BLaER1 (cell line): ENCODE results near the gene SCNN1B.

ENCODE experiments used
- H3K27ac ChIP-seq: shearing (Covaris generic); formaldehyde crosslinking; 2 replicates; pipeline ENCODE4 v1.8.1; 2022
- H3K27me3 ChIP-seq: shearing (Covaris generic); formaldehyde crosslinking; 2 replicates; pipeline ENCODE4 v1.8.1; 2022
- H3K36me3 ChIP-seq: shearing (Covaris generic); formaldehyde crosslinking; 2 replicates; pipeline ENCODE4 v1.8.1; 2022
- H3K4me1 ChIP-seq: shearing (Covaris generic); formaldehyde crosslinking; 2 replicates; pipeline ENCODE4 v1.8.1; 2022
- H3K4me2 ChIP-seq: shearing (Covaris generic); formaldehyde crosslinking; 2 replicates; pipeline ENCODE4 v1.8.1; 2022
- H3K4me3 ChIP-seq: shearing (Covaris generic); formaldehyde crosslinking; 2 replicates; pipeline ENCODE4 v1.8.1; 2022
- H3K9ac ChIP-seq: shearing (Covaris generic); formaldehyde crosslinking; 2 replicates; pipeline ENCODE4 v1.8.1; 2022
- H3K9me3 ChIP-seq: shearing (Covaris generic); formaldehyde crosslinking; 2 replicates; pipeline ENCODE4 v1.8.1; 2022
- H4K20me1 ChIP-seq: shearing (Covaris generic); formaldehyde crosslinking; 2 replicates; pipeline ENCODE4 v1.8.1; 2022
- Cebpa-rat ChIP-seq: shearing (Covaris generic); IDR thresholded peaks from 2 replicates; pipeline ENCODE4 v1.8.1; 2022

Gene SCNN1B

DNA sequence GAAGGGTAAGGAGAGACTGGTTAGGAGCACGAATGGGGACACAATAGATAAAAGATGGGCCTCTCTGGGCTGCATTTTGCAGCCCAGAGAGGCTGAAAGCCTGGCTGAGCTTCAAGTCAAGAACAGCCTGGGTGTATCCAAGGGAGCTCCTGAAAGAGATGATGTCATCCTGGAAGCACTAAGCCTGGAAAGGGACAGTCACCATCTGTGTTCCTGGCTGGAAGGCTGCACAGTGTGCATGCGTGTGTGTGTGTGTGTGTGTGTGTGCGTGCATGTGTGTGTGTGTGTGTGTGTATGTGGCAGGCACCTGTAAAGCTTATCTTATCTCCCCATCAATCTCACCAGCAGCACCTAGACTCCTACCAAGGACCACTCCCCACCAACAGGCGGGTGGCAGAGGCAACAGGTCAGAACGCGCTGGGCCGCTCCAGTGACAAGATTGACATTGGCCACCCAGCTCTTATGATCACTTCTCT, 106.8 kb downstream of the SCNN1B start:
- Histone ChIP-seq H3K27ac (no peak overlapping the region), H3K36me3 (peaks cover 93% of the 10 kb centered on the region), H3K27me3 (no peaks in the 10 kb centered on the region), H3K9ac (no peak overlapping the region), H3K4me3 (no peak overlapping the region), H4K20me1 (no peaks in the 10 kb centered on the region), H3K4me2 (no peak overlapping the region), H3K4me1 (no peaks in the 10 kb centered on the region), H3K9me3 (no peaks in the 10 kb centered on the region)
- no peak for TF ChIP-seq Cebpa-rat

DNA sequence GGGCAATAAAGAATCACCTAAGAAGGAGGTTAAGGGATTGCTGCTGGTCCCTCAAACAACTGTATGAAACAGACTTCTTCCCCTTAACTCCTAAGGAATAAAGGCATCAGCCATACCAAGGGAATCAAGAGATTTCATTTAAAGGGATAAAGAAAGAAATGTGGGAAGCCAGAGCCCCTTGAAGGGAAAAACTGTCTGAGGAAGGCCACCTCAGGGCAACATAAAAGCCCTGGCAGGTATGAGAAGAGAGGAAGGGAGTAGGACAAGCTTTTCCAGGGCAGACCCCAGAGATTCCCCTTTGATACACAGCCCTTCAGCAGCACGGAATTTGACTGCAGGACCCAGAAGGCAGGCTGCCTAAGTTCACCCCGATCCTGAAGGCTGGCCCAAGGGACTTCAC, 107.4 kb downstream of the SCNN1B start:
- Histone ChIP-seq H3K4me3 (no peak overlapping the region), H4K20me1 (no peaks in the 10 kb centered on the region), H3K4me2 (no peak overlapping the region), H3K4me1 (no peaks in the 10 kb centered on the region), H3K9me3 (no peaks in the 10 kb centered on the region), H3K36me3 (peaks cover 93% of the 10 kb centered on the region), H3K27ac (no peak overlapping the region), H3K27me3 (no peaks in the 10 kb centered on the region), H3K9ac (no peak overlapping the region)
- TF ChIP-seq Cebpa-rat: no peak

DNA sequence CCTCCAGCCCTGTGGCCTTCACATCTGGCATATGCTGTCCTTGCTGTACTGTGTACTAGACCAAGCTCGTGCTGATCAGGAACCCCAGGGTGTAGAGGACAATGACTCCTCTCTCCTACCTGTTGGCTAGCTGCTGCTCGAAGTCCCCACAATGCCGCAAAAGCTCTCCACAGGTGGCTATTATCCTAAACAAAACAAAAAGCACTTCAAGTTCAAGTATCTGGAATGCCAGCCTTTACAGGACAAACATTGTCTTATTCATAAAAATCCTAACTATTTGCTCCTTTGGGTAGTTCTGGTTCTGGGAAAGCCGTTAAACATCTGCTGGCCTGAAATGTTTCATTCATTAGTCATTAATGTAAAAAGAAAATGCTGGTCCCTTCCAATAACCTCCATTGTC, 108.1 kb downstream of the SCNN1B start:
- no peaks in the 10 kb centered on the region for H3K27me3 ChIP-seq
- no peak overlapping the region for H3K4me2 ChIP-seq
- no peak overlapping the region for H3K27ac ChIP-seq
- no peaks in the 10 kb centered on the region for H3K4me1 ChIP-seq
- no peaks in the 10 kb centered on the region for H3K9me3 ChIP-seq
- H3K36me3 ChIP-seq: peaks cover 93% of the 10 kb centered on the region
- H4K20me1 ChIP-seq: no peaks in the 10 kb centered on the region
- TF ChIP-seq Cebpa-rat: no peak
- H3K9ac ChIP-seq: no peak overlapping the region
- no peak overlapping the region for H3K4me3 ChIP-seq

DNA sequence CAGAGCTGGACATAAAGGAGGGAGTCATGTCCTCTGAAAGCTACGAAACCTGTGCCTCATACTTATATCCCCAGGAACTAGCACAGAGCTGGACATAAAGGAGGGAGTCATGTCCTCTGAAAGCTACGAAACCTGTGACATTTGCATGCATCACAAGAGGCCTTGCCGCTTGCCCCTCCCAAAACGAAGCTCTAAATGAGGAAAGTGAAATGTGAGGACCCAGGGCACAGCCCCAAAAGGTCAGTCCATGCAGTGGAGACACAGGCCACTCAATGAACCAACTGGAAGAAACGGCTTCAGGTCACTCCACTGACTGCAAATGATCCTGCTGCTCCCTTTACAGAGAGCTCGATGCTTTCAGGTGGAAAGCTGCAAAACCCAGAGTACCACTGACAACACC, 112.6 kb downstream of the SCNN1B start:
- Histone ChIP-seq H4K20me1 (no peaks in the 10 kb centered on the region), H3K36me3 (peaks cover 98% of the 10 kb centered on the region), H3K4me1 (no peaks in the 10 kb centered on the region), H3K4me2 (no peak overlapping the region), H3K9ac (no peak overlapping the region), H3K9me3 (no peaks in the 10 kb centered on the region), H3K27me3 (no peaks in the 10 kb centered on the region), H3K27ac (no peak overlapping the region), H3K4me3 (no peak overlapping the region)
- TF ChIP-seq Cebpa-rat: no peak

DNA sequence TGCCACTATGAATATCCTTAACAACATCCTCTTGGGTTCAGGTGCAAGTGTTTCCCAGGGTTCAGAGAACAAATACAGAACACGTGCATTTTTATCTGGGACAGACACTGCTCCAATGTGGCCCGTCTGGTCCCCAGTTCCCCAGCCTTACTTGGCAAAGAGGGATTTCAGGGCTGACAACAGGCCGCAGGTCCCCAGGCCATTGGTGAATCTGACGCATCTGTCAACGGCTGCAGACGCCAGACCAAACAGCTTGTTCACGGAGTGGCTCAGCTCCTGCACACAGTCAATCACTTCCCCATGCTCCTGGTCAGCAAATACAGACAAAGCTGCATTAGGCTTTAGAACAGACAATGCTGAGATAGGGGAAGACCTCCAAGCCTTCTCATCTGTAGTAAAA, 114.7 kb downstream of the SCNN1B start:
- Histone ChIP-seq H3K4me3 (no peak overlapping the region), H3K9ac (no peak overlapping the region), H3K9me3 (no peaks in the 10 kb centered on the region), H3K27me3 (no peaks in the 10 kb centered on the region), H3K27ac (no peak overlapping the region), H3K36me3 (peaks cover 85% of the 10 kb centered on the region), H3K4me1 (no peaks in the 10 kb centered on the region), H4K20me1 (no peaks in the 10 kb centered on the region), H3K4me2 (no peak overlapping the region)
- TF ChIP-seq Cebpa-rat: no peak

DNA sequence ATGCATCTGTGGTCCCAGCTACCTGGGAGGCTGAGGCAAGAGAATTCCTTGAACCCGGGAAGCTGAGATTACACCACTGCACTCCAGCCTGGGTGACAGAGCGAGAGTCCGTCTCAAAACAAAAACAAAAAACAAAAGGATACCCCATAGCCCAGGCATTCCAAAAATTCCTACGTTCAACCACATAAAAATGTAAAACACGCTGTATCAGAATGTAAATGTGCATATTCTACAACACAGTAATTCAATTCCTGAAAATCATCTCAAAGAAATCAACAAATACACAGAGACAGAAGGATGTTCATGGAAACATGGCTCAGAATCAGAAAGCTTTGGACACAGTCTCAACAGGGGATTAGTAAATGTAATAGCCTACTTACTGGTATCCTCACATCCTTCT, 117.9 kb downstream of the SCNN1B start:
- Histone ChIP-seq H3K27ac (no peak overlapping the region), H3K36me3 (peaks cover 81% of the 10 kb centered on the region), H3K4me3 (no peak overlapping the region), H3K4me1 (no peaks in the 10 kb centered on the region), H3K4me2 (no peak overlapping the region), H4K20me1 (no peaks in the 10 kb centered on the region), H3K9ac (no peak overlapping the region), H3K9me3 (no peaks in the 10 kb centered on the region), H3K27me3 (no peaks in the 10 kb centered on the region)
- TF ChIP-seq Cebpa-rat: no peak

DNA sequence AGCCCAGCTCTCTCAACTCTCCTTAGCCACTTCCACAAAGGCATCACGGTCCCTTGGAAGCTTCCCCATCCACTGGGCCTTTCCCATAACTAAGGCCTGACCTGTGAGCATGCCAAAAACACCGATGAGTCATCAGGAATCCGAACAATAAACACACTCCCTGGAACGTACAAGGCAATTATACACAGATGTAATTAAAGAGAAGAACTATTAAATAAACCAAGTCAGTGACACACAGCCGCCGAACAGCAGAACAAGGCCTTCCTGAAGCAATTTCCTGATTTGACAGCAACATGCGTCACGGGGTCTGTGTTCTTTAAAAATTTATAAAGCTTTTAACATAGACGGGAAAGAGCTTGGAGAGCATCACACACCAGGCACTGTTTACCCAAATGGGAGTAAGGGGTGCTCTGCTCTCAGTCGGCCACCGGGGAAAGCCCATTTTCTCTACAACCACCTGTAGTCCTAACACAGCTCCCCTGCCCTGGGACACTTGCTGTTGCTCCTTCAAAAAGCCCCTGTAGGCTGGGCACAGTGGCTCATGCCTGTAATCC, 121.5 kb downstream of the SCNN1B start:
- Histone ChIP-seq H3K4me2 (no peak overlapping the region), H3K27ac (no peak overlapping the region), H3K9me3 (no peaks in the 10 kb centered on the region), H4K20me1 (no peaks in the 10 kb centered on the region), H3K9ac (no peak overlapping the region), H3K27me3 (no peaks in the 10 kb centered on the region), H3K4me1 (no peaks in the 10 kb centered on the region), H3K36me3 (peaks cover 73% of the 10 kb centered on the region), H3K4me3 (no peak overlapping the region)
- no peak for TF ChIP-seq Cebpa-rat

DNA sequence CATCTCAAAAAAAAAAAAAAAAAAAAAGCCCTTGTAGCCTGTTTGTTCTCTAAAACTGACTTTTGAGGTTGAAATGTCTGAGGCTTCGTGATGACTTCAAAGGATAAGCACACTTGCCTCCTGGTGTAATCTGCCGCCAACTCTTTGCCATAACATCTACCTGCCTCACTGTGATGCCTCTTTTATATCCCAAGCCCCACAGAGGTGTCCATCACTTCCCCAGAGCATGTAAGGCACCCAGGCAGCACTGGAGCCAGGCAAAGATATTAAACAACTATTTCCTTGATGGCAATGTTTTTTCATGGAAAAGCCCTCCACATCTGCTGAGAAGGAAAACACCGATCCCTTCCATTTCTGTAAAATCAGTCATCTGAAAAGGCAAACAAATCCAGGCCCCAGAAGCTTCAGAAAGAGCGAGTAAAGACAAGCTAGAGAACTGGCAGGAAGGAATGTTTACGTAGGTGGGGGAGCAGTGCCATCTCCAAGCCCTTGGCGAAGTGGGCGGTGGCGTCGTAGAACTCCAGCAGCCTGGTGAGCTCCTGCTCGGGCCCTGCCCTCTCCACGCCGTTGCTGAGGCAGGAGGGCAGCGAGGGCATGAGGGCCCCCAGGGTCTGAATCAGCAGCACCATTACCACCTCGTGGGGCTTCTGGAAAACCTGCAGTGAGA, 122.3 kb downstream of the SCNN1B start:
- Histone ChIP-seq H3K27ac (no peak overlapping the region), H3K4me1 (no peaks in the 10 kb centered on the region), H3K9ac (no peak overlapping the region), H3K4me2 (no peak overlapping the region), H3K4me3 (no peak overlapping the region), H4K20me1 (no peaks in the 10 kb centered on the region), H3K36me3 (peaks cover 73% of the 10 kb centered on the region), H3K27me3 (no peaks in the 10 kb centered on the region), H3K9me3 (no peaks in the 10 kb centered on the region)
- no peak for TF ChIP-seq Cebpa-rat

DNA sequence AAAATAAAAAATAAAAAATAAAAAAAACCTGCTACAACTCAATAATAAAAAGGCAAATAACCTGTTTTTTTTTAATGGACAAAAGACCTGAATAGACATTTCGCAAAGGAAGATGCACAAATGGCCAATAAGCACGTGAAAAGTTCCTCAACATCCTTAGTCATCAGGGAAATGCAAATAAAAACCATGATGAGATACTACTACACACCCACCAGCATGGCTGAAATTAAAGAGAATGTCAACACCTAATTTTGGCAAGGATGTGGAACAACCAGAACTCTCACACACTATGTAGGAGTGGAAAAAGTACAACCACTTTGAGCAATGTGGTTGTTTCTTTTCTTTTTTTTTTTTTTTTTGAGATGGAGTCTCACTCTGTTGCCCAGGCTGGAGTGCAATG, 126.2 kb downstream of the SCNN1B start:
- Histone ChIP-seq H3K4me1 (no peaks in the 10 kb centered on the region), H3K4me3 (no peak overlapping the region), H4K20me1 (0 out of 2 replicates have a peak, but pooled peaks cover 1% of the 10 kb centered on the region), H3K9ac (no peak overlapping the region), H3K9me3 (no peaks in the 10 kb centered on the region), H3K36me3 (peaks cover 90% of the 10 kb centered on the region), H3K4me2 (no peak overlapping the region), H3K27ac (no peak overlapping the region), H3K27me3 (no peaks in the 10 kb centered on the region)
- TF ChIP-seq Cebpa-rat: no peak
